ENCODE measurements around the gene TINCR.
"Not testable (repeated sequence)": the region's sequence is repeated elsewhere in the genome, so short reads cannot be mapped to it uniquely, and the experiment has no call there.

TINCR gene

GRCh38 chr19:5558101-5558621 is 9.6 kb downstream of the TINCR start:
- no peak for DNase-seq (ENCODE audit: low read depth)

- DNase-seq (ENCODE audit: low read depth) = no peak
These were observed 10.1 kb downstream of the TINCR start for GRCh38 chr19:5557691-5558090.

GRCh38 chr19:5554828-5555227 is 12.9 kb downstream of the TINCR start:
- DNase-seq (ENCODE audit: low read depth) = no peak

- DNase-seq (ENCODE audit: low read depth) = no peak
These were observed 13.9 kb downstream of the TINCR start for GRCh38 chr19:5553892-5554291.

- no peak for DNase-seq (ENCODE audit: low read depth)
These were observed 19.9 kb downstream of the TINCR start for GRCh38 chr19:5547881-5548280.

GRCh38 chr19:5545984-5546383 is 21.8 kb downstream of the TINCR start:
- no peak for DNase-seq (ENCODE audit: low read depth)

GRCh38 chr19:5545051-5545450 is 22.7 kb downstream of the TINCR start:
- DNase-seq (ENCODE audit: low read depth) = no peak

GRCh38 chr19:5542665-5543064 is 25.1 kb downstream of the TINCR start:
- DNase-seq (ENCODE audit: low read depth) = no peak

GRCh38 chr19:5541456-5541855 is 26.3 kb downstream of the TINCR start:
- no peak for DNase-seq (ENCODE audit: low read depth)

GRCh38 chr19:5540208-5540607 is 27.5 kb downstream of the TINCR start:
- DNase-seq (ENCODE audit: low read depth) = no peak

GRCh38 chr19:5537870-5538269 is 29.9 kb downstream of the TINCR start:
- DNase-seq (ENCODE audit: low read depth) = no peak

GRCh38 chr19:5536982-5537579 is 30.7 kb downstream of the TINCR start:
- DNase-seq (ENCODE audit: low read depth) = not testable (repeated sequence)

- no peak for DNase-seq (ENCODE audit: low read depth)
These were observed 31.3 kb downstream of the TINCR start for GRCh38 chr19:5536337-5536894.

- DNase-seq (ENCODE audit: low read depth) = no peak
These were observed 32.8 kb downstream of the TINCR start for GRCh38 chr19:5534787-5535586.

- no peak for DNase-seq (ENCODE audit: low read depth)
These were observed 34.5 kb downstream of the TINCR start for GRCh38 chr19:5533257-5533656.

- DNase-seq (ENCODE audit: low read depth) = no peak
These were observed 37.1 kb downstream of the TINCR start for GRCh38 chr19:5530701-5531100.

GRCh38 chr19:5526691-5527090 is 41.1 kb downstream of the TINCR start:
- no peak for DNase-seq (ENCODE audit: low read depth)

- no peak for DNase-seq (ENCODE audit: low read depth)
These were observed 43.7 kb downstream of the TINCR start for GRCh38 chr19:5524081-5524480.

- no peak for DNase-seq (ENCODE audit: low read depth)
These were observed 45.6 kb downstream of the TINCR start for GRCh38 chr19:5522106-5522505.

GRCh38 chr19:5520501-5520900 is 47.3 kb downstream of the TINCR start:
- DNase-seq (ENCODE audit: low read depth) = no peak

- DNase-seq (ENCODE audit: low read depth) = no peak
These were observed 48.7 kb downstream of the TINCR start for GRCh38 chr19:5519076-5519475.

- DNase-seq (ENCODE audit: low read depth) = no peak
These were observed 52.0 kb downstream of the TINCR start for GRCh38 chr19:5515737-5516136.

GRCh38 chr19:5514001-5514400 is 53.8 kb downstream of the TINCR start:
- no peak for DNase-seq (ENCODE audit: low read depth)
